ENCODE results near the gene PLEKHH1.

Gene PLEKHH1

GRCh38 chr14:67638642-67639041 lies 105.6 kb downstream of the PLEKHH1 start:
- no peak for FAIRE-seq

All from TTC549 (cell line).